NT2/D1 (cell line): ENCODE data around the gene POLG.

Source experiments
- SUZ12 ChIP-seq: IDR thresholded peaks from 2 replicates; pipeline ENCODE4 v1.6.1; 2011; ENCODE audit not compliant: insufficient read length, insufficient read depth; ENCODE audit errors: extremely low read depth
- YY1 ChIP-seq: IDR thresholded peaks from 2 replicates; pipeline ENCODE4 v1.6.1; 2011; ENCODE audit not compliant: insufficient read length, insufficient read depth
- ZNF274 ChIP-seq: IDR thresholded peaks from 2 replicates; pipeline ENCODE4 v1.6.1; 2011; ENCODE audit warnings: mild to moderate bottlenecking, low read depth, low read length

GRCh38 chr15:89317186-89317720 is 17.4 kb downstream of the POLG start:
- TF ChIP-seq ZNF274 (no peak), YY1 (no peak), SUZ12 (no peak)
